ENCODE data around the gene TMEM185B.
A peak's percentile ranks its signal among the peaks of the same experiment; 100 is the strongest.
"Not testable (repeated sequence)": the region's sequence is repeated elsewhere in the genome, so short reads cannot be mapped to it uniquely, and the experiment has no call there.

Gene TMEM185B

GRCh38 chr2:120223034-120223912, at the start of gene TMEM185B:
Gene TMEM185B (minus strand): TSS chr2:120223400. CDS start chr2:120222976, 424 bp downstream.
- peak; percentile 91 for DNase-seq

DNA sequence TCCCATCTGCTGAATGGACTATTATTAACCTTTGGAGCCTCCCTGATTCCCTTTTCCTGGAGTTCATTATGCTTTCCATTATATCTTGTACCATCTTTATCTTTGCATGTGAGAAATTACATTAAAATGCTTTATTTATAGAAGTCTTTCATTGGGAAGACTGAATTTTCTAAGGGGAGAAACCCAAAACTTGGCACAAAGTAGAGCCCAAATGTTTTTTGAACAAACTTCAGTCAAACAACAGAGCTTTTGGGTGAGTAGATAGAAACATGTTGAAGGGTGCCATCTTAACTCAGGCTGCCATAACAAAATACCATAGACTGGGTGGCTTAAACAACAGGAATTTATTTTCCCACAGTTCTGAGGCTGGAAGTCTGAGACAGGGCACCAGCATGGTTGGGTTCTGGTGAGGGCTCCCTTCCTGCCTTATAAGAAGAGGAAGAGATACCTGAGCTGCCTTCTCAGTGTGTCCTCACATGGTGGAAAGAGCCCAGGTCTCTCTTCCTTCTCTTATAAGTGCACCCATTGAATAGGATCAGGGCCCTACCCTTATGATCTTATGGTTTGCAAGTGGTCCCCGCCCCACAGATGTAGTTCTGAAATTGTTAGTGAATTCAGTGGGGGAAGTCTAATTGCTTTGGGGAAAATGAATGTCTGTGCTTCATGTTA, 48.6 kb upstream of the TMEM185B start:
- DNase-seq: no peak

- DNase-seq: no peak
These were observed 46.6 kb upstream of the TMEM185B start for GRCh38 chr2:120269816-120270215.

DNA sequence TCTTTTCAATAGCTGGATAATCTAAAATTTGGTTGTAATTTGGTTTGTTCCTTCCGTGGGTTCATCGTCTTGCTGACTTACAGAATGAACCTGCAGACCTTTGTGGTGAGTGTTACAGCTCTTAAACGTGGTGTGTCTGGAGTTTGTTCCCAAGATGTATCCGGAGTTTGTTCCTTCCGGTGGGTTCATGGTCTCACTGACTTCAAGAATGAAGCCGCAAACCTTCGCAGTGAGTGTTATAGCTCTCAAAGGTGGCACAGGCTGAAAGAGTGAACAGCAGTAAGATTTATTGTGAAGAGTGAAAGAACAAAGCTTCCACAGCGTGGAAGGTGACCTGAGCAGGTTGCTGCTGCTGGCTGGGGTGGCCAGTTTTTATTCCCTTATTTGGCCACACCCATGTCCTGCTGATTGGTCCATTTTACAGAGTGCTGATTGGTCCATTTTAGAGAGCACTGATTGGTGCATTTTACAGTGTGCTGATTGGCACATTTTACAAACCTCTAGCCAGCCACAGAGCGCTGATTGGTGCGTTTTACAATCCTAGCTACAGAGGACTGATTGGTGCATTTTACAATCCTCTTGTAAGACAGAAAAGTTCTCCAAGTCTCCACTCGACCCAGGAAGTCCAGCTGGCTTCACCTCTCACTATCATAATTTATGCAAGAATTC, 46.0 kb upstream of the TMEM185B start:
- no peak for DNase-seq

GRCh38 chr2:120267348-120267747, 44.1 kb upstream of the TMEM185B start:
- DNase-seq: no peak

DNA sequence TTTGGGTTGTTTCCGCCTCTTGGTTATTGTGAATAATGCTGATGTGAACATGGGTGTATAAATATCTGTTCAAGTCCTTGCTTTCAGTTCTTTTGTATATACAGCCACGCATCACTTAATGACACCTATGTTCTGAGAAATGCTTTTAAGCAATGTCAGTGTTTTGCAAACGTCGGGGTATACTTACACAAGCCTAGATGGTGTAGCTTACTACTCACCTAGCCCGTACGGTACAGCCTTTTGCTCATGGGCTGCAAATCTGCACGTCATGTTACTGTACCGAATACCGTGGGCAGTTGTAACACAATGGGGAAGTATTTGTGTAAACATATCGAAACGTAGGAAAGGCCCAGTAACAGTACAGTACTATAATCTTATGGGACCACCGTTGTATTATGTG, 41.8 kb upstream of the TMEM185B start:
- peak; percentile 80 for DNase-seq

GRCh38 chr2:120262761-120263428, 39.7 kb upstream of the TMEM185B start:
- peak; percentile 65 for DNase-seq

GRCh38 chr2:120262150-120262549, 39.0 kb upstream of the TMEM185B start:
- DNase-seq: no peak

DNA sequence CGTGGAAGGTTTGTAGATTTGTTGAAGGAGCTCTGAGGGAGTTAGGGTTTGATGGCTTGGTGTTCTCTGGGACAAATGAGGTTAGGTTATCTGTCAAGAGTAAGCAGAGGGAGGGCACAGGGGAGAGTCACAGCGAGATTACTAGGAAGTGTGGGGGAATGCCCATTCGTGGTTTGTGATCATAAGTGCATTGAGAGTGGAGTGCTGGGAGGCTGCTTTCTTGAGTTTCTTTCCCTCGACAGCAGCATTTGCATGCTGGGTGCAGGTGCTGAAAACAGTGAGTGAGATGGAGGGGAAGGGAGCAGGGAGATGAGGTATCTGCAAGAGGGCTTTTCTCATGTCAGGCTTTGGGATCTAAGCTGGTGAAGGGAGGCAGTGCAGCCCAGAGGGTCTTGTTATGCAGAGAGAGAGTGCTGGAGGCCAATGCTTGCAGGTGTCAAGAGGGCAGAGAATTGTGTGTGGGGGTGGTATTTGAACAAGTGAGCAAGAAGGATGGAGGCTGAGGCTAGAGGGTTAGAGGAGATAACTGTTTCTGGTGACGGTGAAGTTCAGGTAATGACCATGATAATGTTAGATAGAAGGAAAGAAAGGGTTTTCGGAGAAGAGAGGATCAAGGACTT, 38.3 kb upstream of the TMEM185B start:
- no peak for DNase-seq

DNA sequence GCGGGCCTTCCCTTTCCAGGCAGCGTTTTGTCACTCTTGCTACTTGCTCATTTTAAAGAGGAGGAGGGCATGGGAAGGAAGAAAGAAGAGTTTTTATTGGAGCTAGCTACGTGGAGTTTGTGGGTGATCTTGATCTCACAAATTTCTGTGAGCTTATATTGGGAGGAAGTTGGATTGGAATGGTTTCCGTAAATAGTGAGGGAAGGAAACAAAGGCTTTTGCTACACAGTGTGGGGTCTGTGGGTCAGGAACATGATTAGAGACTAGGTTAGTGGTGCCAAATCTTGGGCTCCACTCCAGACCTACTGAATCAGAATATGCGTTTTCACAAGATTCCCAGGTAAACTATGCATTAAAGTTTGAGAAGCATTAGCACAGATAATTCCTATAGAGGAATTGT, 37.5 kb upstream of the TMEM185B start:
- DNase-seq: no peak

GRCh38 chr2:120259939-120260338, 36.7 kb upstream of the TMEM185B start:
- not testable (repeated sequence) for DNase-seq

GRCh38 chr2:120258196-120258595, 35.0 kb upstream of the TMEM185B start:
- DNase-seq: no peak

- peak; percentile 37 for DNase-seq
These were observed 34.3 kb upstream of the TMEM185B start for GRCh38 chr2:120257522-120257921.

DNA sequence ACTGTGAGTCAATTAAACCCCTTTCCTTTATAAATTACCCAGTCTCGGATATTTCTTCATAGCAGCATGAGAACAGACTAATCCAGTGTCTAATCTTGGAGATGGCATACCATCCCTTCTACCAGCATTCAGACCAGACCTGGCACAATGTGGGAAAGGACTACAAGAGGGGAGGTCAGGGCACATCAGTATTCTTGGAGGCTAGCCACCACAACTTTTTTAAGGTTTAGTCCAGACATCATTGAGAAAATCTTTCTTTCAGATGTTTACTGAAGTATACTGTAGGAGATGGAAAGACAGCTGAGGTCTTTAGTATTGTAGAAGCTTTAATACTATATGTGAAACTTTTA, 33.4 kb upstream of the TMEM185B start:
- DNase-seq: no peak

- no peak for DNase-seq
These were observed 32.9 kb upstream of the TMEM185B start for GRCh38 chr2:120255986-120256650.

DNA sequence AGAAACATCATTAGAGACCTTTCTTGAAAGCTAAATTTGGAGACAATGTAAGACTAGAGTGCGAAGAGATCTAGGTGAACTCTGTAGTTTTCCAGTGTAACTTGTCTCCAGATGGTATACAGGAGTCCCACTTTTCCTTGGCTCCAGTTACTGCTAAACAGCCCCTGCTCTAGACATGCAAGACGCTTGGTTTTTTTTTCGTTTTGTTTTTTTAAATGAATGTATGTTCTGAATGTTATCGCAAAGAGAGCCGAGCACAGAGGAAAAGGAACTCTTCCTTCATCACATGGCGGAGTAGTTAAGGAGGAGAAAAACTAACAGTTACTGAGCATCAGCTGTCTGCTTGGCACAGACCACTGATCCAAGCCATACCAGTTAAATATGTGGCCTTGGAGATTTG, 31.9 kb upstream of the TMEM185B start:
- DNase-seq: no peak

DNA sequence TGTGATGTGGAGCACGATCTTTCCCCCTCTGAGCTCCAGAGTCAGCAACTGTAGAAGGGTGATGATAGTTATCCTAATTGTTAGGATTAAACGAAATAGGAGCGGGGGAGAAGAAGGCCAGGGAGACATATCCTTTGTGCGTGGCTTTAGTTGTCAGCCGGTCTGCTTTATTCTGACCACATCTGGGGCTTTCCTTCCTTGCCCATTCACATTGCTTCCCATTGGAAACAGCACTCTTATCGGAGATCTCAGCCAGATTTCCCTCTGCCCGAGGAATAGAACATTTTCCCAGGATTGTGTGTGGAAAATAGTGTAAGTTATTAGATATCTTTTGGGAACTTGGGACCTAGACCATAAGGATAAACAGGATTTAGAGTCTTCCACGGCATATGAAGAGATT, 31.0 kb upstream of the TMEM185B start:
- DNase-seq: no peak

- DNase-seq: peak; percentile 95
These were observed 30.1 kb upstream of the TMEM185B start for GRCh38 chr2:120253021-120253882.

DNA sequence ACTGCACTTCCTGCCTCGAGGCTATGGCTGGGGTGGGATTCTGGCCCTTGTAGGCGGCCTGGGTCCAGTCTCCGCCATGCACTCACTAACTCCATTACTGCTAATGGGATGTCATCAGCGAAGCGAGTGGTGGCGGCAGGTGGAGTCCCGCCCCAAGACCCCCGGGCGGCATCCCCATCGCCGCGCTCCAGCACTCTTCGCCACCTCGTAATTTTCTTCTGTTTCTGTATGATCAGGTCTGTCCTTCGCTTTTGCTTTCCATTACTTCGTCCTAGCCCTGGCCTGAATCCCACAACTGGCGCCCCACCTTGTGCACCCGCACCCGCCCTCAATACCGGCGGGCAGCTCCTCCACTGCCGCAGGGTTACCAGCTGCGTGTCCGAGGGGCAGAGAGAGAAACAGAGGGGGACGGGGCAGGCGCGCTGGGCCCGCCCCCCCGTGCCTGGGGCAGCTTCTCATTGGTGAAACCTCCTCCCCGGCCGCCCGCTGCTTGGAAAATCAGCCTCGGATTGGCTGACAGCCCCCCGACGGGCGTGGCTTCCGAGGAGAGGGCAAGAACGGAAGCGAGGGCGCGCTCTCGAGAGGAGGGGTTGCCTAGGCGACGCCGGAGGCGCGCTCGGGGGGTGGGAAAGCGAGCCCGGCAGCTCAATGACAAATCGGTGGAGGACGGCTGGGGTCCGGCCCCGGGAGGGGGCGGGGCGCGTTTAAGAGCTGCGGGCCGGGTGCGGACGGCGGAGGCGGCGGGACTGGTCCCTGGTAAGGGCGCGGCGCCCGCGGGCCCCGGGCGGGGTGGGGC, 29.2 kb upstream of the TMEM185B start, which contains the start of gene RALB:
Gene RALB, plus strand, starts transcription at position 628 of the 796 bp plus-strand sequence. CDS start 25,813 bp downstream, outside the sequence.
- peak; percentile 99 for DNase-seq

DNA sequence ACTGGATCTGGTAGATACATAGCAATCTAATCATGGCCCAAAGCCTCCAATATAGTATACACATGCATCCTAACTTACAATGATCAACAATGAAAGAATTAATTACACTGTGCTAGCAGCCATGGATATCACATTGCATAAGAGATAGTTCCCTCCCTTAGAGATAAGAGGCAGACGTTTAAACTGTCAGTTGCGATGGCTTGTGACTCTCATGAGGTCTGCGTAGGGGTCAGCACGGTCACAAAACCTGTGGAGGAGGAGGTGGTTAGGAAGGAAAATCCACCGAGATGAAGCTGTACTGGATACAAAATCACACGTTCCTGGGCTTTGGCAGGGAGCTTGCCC, 28.7 kb upstream of the TMEM185B start:
- DNase-seq: peak; percentile 53

Data from inflammatory macrophage treated with lipopolysaccharide for 4 hours (primary cell).